HG02571 (cell line): ENCODE data around the gene ERBIN.
A peak's percentile ranks its signal among the peaks of the same experiment; 100 is the strongest.
"Not testable (repeated sequence)": the region's sequence is repeated elsewhere in the genome, so short reads cannot be mapped to it uniquely, and the experiment has no call there.

Experiments used
- ATAC-seq: cut with Tn5 transposase; IDR thresholded peaks from one replicate; pipeline ENCODE4 v1.9.1; 2021; ENCODE audit warnings: mild to moderate bottlenecking, moderate library complexity; ENCODE audit not compliant: unreplicated experiment

ERBIN gene

GRCh38 chr5:65926276-65926783 is at the start of gene ERBIN:
Gene ERBIN, plus strand, starts transcription at chr5:65926575. Its CDS starts 66,144 bp downstream, at chr5:65992719.
- ATAC-seq, result peak; percentile 35

GRCh38 chr5:65876970-65877369 is 49.4 kb upstream of the ERBIN start:
- no peak for ATAC-seq

- not testable (repeated sequence) for ATAC-seq
Observed at GRCh38 chr5:65879668-65880256, 46.6 kb upstream of the ERBIN start.

- ATAC-seq, result no peak
Observed at GRCh38 chr5:65880496-65881072, 45.8 kb upstream of the ERBIN start.

- ATAC-seq, result no peak
Observed at GRCh38 chr5:65882278-65882677, 44.1 kb upstream of the ERBIN start.

GRCh38 chr5:65883461-65883860 is 42.9 kb upstream of the ERBIN start:
- ATAC-seq, result no peak

- no peak for ATAC-seq
Observed at GRCh38 chr5:65886387-65886786, 40.0 kb upstream of the ERBIN start.

- ATAC-seq, result not testable (repeated sequence)
Observed at GRCh38 chr5:65892024-65892423, 34.4 kb upstream of the ERBIN start.

- no peak for ATAC-seq
Observed at GRCh38 chr5:65892801-65893200, 33.6 kb upstream of the ERBIN start.

- no peak for ATAC-seq
Observed at GRCh38 chr5:65893749-65894430, 32.5 kb upstream of the ERBIN start.

GRCh38 chr5:65895891-65896290 is 30.5 kb upstream of the ERBIN start:
- ATAC-seq, result no peak

GRCh38 chr5:65900746-65901145 is 25.6 kb upstream of the ERBIN start:
- no peak for ATAC-seq

GRCh38 chr5:65902104-65902503 is 24.3 kb upstream of the ERBIN start:
- no peak for ATAC-seq

- no peak for ATAC-seq
Observed at GRCh38 chr5:65903581-65903980, 22.8 kb upstream of the ERBIN start.

- no peak for ATAC-seq
Observed at GRCh38 chr5:65906256-65906655, 20.1 kb upstream of the ERBIN start.

- no peak for ATAC-seq
Observed at GRCh38 chr5:65907135-65907534, 19.2 kb upstream of the ERBIN start.

GRCh38 chr5:65910711-65911110 is 15.7 kb upstream of the ERBIN start:
- no peak for ATAC-seq

- ATAC-seq, result no peak
Observed at GRCh38 chr5:65912311-65912710, 14.1 kb upstream of the ERBIN start.

- ATAC-seq, result no peak
Observed at GRCh38 chr5:65913519-65913918, 12.9 kb upstream of the ERBIN start.

GRCh38 chr5:65914641-65915196 is 11.7 kb upstream of the ERBIN start:
- ATAC-seq, result no peak

GRCh38 chr5:65915661-65916060 is 10.7 kb upstream of the ERBIN start:
- not testable (repeated sequence) for ATAC-seq

GRCh38 chr5:65916066-65916465 is 10.3 kb upstream of the ERBIN start:
- no peak for ATAC-seq
